Gastrocnemius medialis (tissue), 4 donors: ENCODE data around the gene CACNA1D.

Experiments
- POLR2A ChIP-seq, 2 donors: fragments of 450-650 bp; IDR thresholded peaks; one replicate each; pipeline ENCODE4 v1.6.1; 2017; ENCODE audit warnings: antibody characterized with exemption in 2 of 2, mild to moderate bottlenecking in 2 of 2, moderate library complexity in 2 of 2
- TF ChIP-seq, protein P1 (sequence below), 5 experiments: fragments of 450-650 bp in 3 of 5; fragments of 200-600 bp in 2 of 5; sonication (generic) in 2 of 5; IDR thresholded peaks in 4 of 5; conservative IDR thresholded peaks in 1 of 5; 1 replicate in 4 of 5; 2 replicates in 1 of 5; pipeline ENCODE4 v1.5.1; 2016 to 2019; ENCODE audit warnings: antibody characterized with exemption in 5 of 5, mild to moderate bottlenecking in 3 of 5, moderate library complexity in 3 of 5

GRCh38 chr3:53486961-53487654, 7.3 kb upstream of the CACNA1D start:
- TF ChIP-seq, protein P1, sequence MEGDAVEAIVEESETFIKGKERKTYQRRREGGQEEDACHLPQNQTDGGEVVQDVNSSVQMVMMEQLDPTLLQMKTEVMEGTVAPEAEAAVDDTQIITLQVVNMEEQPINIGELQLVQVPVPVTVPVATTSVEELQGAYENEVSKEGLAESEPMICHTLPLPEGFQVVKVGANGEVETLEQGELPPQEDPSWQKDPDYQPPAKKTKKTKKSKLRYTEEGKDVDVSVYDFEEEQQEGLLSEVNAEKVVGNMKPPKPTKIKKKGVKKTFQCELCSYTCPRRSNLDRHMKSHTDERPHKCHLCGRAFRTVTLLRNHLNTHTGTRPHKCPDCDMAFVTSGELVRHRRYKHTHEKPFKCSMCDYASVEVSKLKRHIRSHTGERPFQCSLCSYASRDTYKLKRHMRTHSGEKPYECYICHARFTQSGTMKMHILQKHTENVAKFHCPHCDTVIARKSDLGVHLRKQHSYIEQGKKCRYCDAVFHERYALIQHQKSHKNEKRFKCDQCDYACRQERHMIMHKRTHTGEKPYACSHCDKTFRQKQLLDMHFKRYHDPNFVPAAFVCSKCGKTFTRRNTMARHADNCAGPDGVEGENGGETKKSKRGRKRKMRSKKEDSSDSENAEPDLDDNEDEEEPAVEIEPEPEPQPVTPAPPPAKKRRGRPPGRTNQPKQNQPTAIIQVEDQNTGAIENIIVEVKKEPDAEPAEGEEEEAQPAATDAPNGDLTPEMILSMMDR (IDR thresholded peaks at IDR 0.05 in 4 of 5, conservative IDR thresholded peaks at IDR 0.05 in 1 of 5): no peak
- TF ChIP-seq POLR2A (IDR thresholded peaks at IDR 0.05): no peak
